ENCODE data around the gene SLC25A13.
A peak's percentile ranks its signal among the peaks of the same experiment; 100 is the strongest.
"Not testable (repeated sequence)": the region's sequence is repeated elsewhere in the genome, so short reads cannot be mapped to it uniquely, and the experiment has no call there.

SLC25A13 gene

DNA sequence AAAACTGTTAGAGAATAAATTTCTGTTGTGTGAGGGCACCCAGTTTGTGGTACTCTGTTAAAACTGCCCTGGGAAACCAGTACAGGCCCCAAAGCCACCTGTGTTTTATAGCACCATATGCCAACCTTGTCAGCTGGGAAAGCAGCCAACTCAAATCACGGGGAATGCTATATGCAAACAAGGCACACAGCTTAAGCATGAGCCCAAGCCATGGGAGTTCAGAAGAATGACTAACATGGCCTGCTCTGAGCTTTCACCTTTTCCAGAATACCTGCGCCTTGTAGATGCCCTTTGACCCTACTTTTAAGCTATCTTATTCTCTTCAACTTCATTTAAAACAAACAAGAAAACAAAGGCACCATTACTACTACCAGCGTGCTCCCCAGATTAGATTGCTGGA is 5.5 kb upstream of the SLC25A13 start:
- Histone ChIP-seq H3K36me3 (ENCODE audit: control insufficient read depth in 2 of 2, insufficient read depth in 2 of 2, low read length in 2 of 2) (no peaks in the 10 kb centered on the region), H3K4me3 (ENCODE audit: low read length in 2 of 2) (no peak overlapping the region), H3K4me1 (ENCODE audit: control insufficient read depth in 2 of 2, insufficient read depth in 2 of 2, low read length in 2 of 2) (peaks cover 16 to 18% of the 10 kb centered on the region in 2 donors), H3K9ac (ENCODE audit: low read depth in 1 of 2, low read length in 2 of 2) (no peak overlapping the region), H3K27me3 (ENCODE audit: control insufficient read depth in 2 of 2, insufficient read depth in 2 of 2, low read length in 2 of 2) (no peaks in the 10 kb centered on the region), H3K27ac (ENCODE audit: low read depth in 2 of 2, low read length in 2 of 2) (peak overlapping the region; percentile 61 to 71), H3K9me3 (ENCODE audit: control insufficient read depth in 2 of 2, low read length in 2 of 2) (peaks cover 0 to 2% of the 10 kb centered on the region in 2 donors)

DNA sequence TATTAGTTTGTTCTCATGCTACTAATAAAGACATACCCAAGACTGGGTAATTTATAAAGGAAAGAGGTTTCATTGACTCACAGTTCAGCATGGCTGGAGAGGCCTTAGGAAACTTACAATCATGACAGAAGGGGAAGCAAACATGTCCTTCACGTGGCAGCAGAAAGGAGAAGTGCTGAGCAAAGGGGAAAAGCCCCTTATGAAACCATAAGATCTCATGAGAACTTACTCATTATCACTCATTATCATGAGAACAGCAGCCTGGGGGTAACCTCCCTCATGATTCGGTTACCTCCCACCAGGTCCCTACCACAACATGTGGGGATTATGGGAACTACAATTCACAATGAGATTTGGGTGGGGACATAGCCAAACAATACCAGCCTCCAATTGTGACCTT is 4.9 kb upstream of the SLC25A13 start:
- not testable (repeated sequence) for H3K36me3 ChIP-seq (ENCODE audit: control insufficient read depth in 2 of 2, insufficient read depth in 2 of 2, low read length in 2 of 2); H3K9ac ChIP-seq (ENCODE audit: low read depth in 1 of 2, low read length in 2 of 2); H3K9me3 ChIP-seq (ENCODE audit: control insufficient read depth in 2 of 2, low read length in 2 of 2); H3K4me3 ChIP-seq (ENCODE audit: low read length in 2 of 2); H3K27me3 ChIP-seq (ENCODE audit: control insufficient read depth in 2 of 2, insufficient read depth in 2 of 2, low read length in 2 of 2)
- Histone ChIP-seq H3K4me1 (ENCODE audit: control insufficient read depth in 2 of 2, insufficient read depth in 2 of 2, low read length in 2 of 2) (peaks cover 20 to 22% of the 10 kb centered on the region in 2 donors), H3K27ac (ENCODE audit: low read depth in 2 of 2, low read length in 2 of 2) (peak overlapping the region in 1 of 2 donors; percentile 71)

GRCh38 chr7:96322847-96323461 is 1.1 kb upstream of the SLC25A13 start:
- peak overlapping the region in 1 of 2 donors; percentile 2 for H3K9ac ChIP-seq (ENCODE audit: low read depth in 1 of 2, low read length in 2 of 2)
- peaks cover 16 to 25% of the 10 kb centered on the region in 2 donors for H3K4me1 ChIP-seq (ENCODE audit: control insufficient read depth in 2 of 2, insufficient read depth in 2 of 2, low read length in 2 of 2)
- no peaks in the 10 kb centered on the region for H3K27me3 ChIP-seq (ENCODE audit: control insufficient read depth in 2 of 2, insufficient read depth in 2 of 2, low read length in 2 of 2)
- no peak overlapping the region for H3K27ac ChIP-seq (ENCODE audit: low read depth in 2 of 2, low read length in 2 of 2)
- no peaks in the 10 kb centered on the region for H3K36me3 ChIP-seq (ENCODE audit: control insufficient read depth in 2 of 2, insufficient read depth in 2 of 2, low read length in 2 of 2)
- H3K9me3 ChIP-seq (ENCODE audit: control insufficient read depth in 2 of 2, low read length in 2 of 2), result peaks cover 0 to 2% of the 10 kb centered on the region in 2 donors
- no peak overlapping the region for H3K4me3 ChIP-seq (ENCODE audit: low read length in 2 of 2)

- no peaks in the 10 kb centered on the region for H3K36me3 ChIP-seq (ENCODE audit: control insufficient read depth in 2 of 2, insufficient read depth in 2 of 2, low read length in 2 of 2)
- H3K4me1 ChIP-seq (ENCODE audit: control insufficient read depth in 2 of 2, insufficient read depth in 2 of 2, low read length in 2 of 2), result peaks cover 10 to 20% of the 10 kb centered on the region in 2 donors
- H3K27me3 ChIP-seq (ENCODE audit: control insufficient read depth in 2 of 2, insufficient read depth in 2 of 2, low read length in 2 of 2), result no peaks in the 10 kb centered on the region
- peak overlapping the region; percentile 2 to 89 for H3K9ac ChIP-seq (ENCODE audit: low read depth in 1 of 2, low read length in 2 of 2)
- peak overlapping the region; percentile 98 to 99 for H3K27ac ChIP-seq (ENCODE audit: low read depth in 2 of 2, low read length in 2 of 2)
- peaks cover 0 to 2% of the 10 kb centered on the region in 2 donors for H3K9me3 ChIP-seq (ENCODE audit: control insufficient read depth in 2 of 2, low read length in 2 of 2)
- peak overlapping the region; percentile 69 to 93 for H3K4me3 ChIP-seq (ENCODE audit: low read length in 2 of 2)
Observed at GRCh38 chr7:96322373-96322695, 436 bp upstream of the SLC25A13 start.

DNA sequence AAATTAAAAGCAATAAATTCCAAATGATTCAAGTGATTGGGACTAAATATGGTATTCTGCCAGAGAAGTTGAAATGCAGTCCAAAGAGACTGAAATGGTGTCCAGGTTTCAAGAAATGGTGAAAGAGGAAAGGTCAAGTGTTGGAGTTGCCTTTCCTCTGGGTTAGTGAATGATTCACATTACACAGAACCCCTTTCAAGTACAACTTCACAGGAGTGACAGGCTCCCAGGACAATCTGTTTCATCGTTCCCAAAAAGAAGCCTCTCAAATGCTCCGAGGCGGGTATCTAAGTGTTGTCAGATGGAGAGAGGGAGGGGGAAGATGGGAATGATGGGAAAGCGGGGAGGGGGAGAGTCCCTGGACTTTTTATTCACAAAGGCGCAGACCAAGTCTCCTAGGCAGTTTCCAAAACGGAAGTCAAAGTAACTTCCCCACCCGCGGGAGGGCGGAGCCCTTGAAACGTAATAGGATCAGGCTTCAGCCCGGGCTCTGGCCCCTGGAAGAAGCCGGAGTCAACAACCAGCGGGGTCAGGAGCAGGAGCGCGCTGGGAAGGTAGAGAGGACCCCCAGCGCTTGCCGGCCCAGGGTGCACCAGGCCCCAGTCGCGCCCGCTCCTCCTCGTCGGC is 754 bp downstream of the SLC25A13 start:
- Histone ChIP-seq H3K4me3 (ENCODE audit: low read length in 2 of 2) (peak overlapping the region; percentile 69 to 93), H3K9ac (ENCODE audit: low read depth in 1 of 2, low read length in 2 of 2) (peak overlapping the region; percentile 88 to 89), H3K9me3 (ENCODE audit: control insufficient read depth in 2 of 2, low read length in 2 of 2) (no peaks in the 10 kb centered on the region), H3K4me1 (ENCODE audit: control insufficient read depth in 2 of 2, insufficient read depth in 2 of 2, low read length in 2 of 2) (peaks cover 5 to 16% of the 10 kb centered on the region in 2 donors), H3K27ac (ENCODE audit: low read depth in 2 of 2, low read length in 2 of 2) (peak overlapping the region; percentile 98 to 99), H3K27me3 (ENCODE audit: control insufficient read depth in 2 of 2, insufficient read depth in 2 of 2, low read length in 2 of 2) (no peaks in the 10 kb centered on the region), H3K36me3 (ENCODE audit: control insufficient read depth in 2 of 2, insufficient read depth in 2 of 2, low read length in 2 of 2) (no peaks in the 10 kb centered on the region)

GRCh38 chr7:96320442-96320841 is 1.5 kb downstream of the SLC25A13 start:
- peak overlapping the region; percentile 98 to 99 for H3K27ac ChIP-seq (ENCODE audit: low read depth in 2 of 2, low read length in 2 of 2)
- H3K36me3 ChIP-seq (ENCODE audit: control insufficient read depth in 2 of 2, insufficient read depth in 2 of 2, low read length in 2 of 2), result no peaks in the 10 kb centered on the region
- H3K27me3 ChIP-seq (ENCODE audit: control insufficient read depth in 2 of 2, insufficient read depth in 2 of 2, low read length in 2 of 2), result no peaks in the 10 kb centered on the region
- peak overlapping the region; percentile 69 to 93 for H3K4me3 ChIP-seq (ENCODE audit: low read length in 2 of 2)
- no peaks in the 10 kb centered on the region for H3K9me3 ChIP-seq (ENCODE audit: control insufficient read depth in 2 of 2, low read length in 2 of 2)
- peak overlapping the region in 1 of 2 donors; percentile 89 for H3K9ac ChIP-seq (ENCODE audit: low read depth in 1 of 2, low read length in 2 of 2)
- peaks cover 5 to 16% of the 10 kb centered on the region in 2 donors for H3K4me1 ChIP-seq (ENCODE audit: control insufficient read depth in 2 of 2, insufficient read depth in 2 of 2, low read length in 2 of 2)

DNA sequence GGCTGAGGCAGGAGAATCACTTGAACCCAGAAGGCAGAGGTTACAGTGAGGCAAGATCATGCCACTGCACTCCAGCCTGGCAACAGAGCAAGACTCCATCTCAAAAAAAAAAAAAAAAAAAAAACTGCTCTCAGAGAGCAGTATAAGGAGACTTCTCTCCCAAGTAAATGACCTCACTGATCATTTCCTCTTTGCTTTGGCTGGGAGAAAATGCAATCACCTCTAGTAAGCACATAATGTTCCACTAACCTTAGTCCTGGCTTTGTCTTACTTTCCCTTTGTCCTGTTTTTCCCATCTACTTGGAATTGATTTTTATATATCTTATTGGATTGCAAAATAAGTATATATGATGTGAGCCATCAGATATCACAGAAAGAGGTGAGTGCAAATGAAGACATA is 2.5 kb downstream of the SLC25A13 start:
- H3K27ac ChIP-seq (ENCODE audit: low read depth in 2 of 2, low read length in 2 of 2), result no peak overlapping the region

DNA sequence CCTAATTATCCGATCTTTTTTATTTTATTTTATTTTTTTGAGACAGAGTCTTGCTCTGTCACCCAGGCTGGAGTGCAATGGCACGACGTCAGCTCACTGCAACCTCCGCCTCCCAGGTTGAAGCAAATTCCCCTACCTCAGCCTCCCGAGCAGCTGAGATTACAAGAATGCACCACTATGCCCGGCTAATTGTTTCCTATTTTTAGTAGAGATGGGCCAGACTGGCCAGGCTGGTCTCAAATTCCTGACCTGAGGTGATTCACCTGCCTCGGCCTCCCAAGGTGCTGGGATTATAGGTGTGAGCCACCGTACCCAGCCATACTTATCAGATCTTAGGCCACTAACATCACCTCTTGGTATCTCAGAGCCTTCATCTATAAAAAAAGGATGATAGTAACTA is 4.9 kb downstream of the SLC25A13 start:
- no peaks in the 10 kb centered on the region for H3K9me3 ChIP-seq (ENCODE audit: control insufficient read depth in 2 of 2, low read length in 2 of 2)
- no peaks in the 10 kb centered on the region for H3K27me3 ChIP-seq (ENCODE audit: control insufficient read depth in 2 of 2, insufficient read depth in 2 of 2, low read length in 2 of 2)
- H3K4me1 ChIP-seq (ENCODE audit: control insufficient read depth in 2 of 2, insufficient read depth in 2 of 2, low read length in 2 of 2), result peaks cover 0 to 13% of the 10 kb centered on the region in 2 donors
- H3K4me3 ChIP-seq (ENCODE audit: low read length in 2 of 2), result no peak overlapping the region
- no peak overlapping the region for H3K9ac ChIP-seq (ENCODE audit: low read depth in 1 of 2, low read length in 2 of 2)
- H3K36me3 ChIP-seq (ENCODE audit: control insufficient read depth in 2 of 2, insufficient read depth in 2 of 2, low read length in 2 of 2), result no peaks in the 10 kb centered on the region
- H3K27ac ChIP-seq (ENCODE audit: low read depth in 2 of 2, low read length in 2 of 2), result no peak overlapping the region

More for the DNA sequence above, 2.5 kb downstream of the SLC25A13 start:
- Histone ChIP-seq H3K36me3 (ENCODE audit: control insufficient read depth in 2 of 2, insufficient read depth in 2 of 2, low read length in 2 of 2) (no peaks in the 10 kb centered on the region), H3K27me3 (ENCODE audit: control insufficient read depth in 2 of 2, insufficient read depth in 2 of 2, low read length in 2 of 2) (no peaks in the 10 kb centered on the region), H3K9me3 (ENCODE audit: control insufficient read depth in 2 of 2, low read length in 2 of 2) (no peaks in the 10 kb centered on the region), H3K4me1 (ENCODE audit: control insufficient read depth in 2 of 2, insufficient read depth in 2 of 2, low read length in 2 of 2) (peaks cover 5 to 16% of the 10 kb centered on the region in 2 donors), H3K9ac (ENCODE audit: low read depth in 1 of 2, low read length in 2 of 2) (no peak overlapping the region), H3K4me3 (ENCODE audit: low read length in 2 of 2) (no peak overlapping the region)

DNA sequence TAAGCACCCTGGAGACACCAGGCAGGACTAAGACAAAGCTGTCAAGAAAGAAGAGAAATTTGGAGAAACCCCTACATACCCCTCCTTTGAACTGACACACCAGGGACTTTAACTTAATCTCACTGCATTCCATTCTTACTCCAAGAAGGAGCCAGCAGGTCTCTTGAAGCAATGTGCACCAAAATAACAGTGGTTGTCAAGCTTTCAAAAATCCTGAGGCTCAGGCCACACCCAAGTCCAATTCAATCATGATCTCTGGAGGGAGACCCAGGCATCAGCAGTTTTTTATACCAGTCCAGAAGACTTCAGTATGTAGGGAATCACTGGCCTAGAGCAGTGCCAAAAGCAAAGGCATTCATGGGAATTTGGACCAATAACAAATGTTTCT is 6.8 kb downstream of the SLC25A13 start:
- Histone ChIP-seq H3K27ac (ENCODE audit: low read depth in 2 of 2, low read length in 2 of 2) (no peak overlapping the region), H3K4me1 (ENCODE audit: control insufficient read depth in 2 of 2, insufficient read depth in 2 of 2, low read length in 2 of 2) (peaks cover 0 to 7% of the 10 kb centered on the region in 2 donors), H3K9me3 (ENCODE audit: control insufficient read depth in 2 of 2, low read length in 2 of 2) (no peaks in the 10 kb centered on the region), H3K36me3 (ENCODE audit: control insufficient read depth in 2 of 2, insufficient read depth in 2 of 2, low read length in 2 of 2) (no peaks in the 10 kb centered on the region), H3K27me3 (ENCODE audit: control insufficient read depth in 2 of 2, insufficient read depth in 2 of 2, low read length in 2 of 2) (no peaks in the 10 kb centered on the region), H3K9ac (ENCODE audit: low read depth in 1 of 2, low read length in 2 of 2) (no peak overlapping the region), H3K4me3 (ENCODE audit: low read length in 2 of 2) (no peak overlapping the region)

- no peaks in the 10 kb centered on the region for H3K9me3 ChIP-seq (ENCODE audit: control insufficient read depth in 2 of 2, low read length in 2 of 2)
- peaks cover 0 to 3% of the 10 kb centered on the region in 2 donors for H3K4me1 ChIP-seq (ENCODE audit: control insufficient read depth in 2 of 2, insufficient read depth in 2 of 2, low read length in 2 of 2)
- no peak overlapping the region for H3K27ac ChIP-seq (ENCODE audit: low read depth in 2 of 2, low read length in 2 of 2)
- H3K9ac ChIP-seq (ENCODE audit: low read depth in 1 of 2, low read length in 2 of 2), result no peak overlapping the region
- H3K4me3 ChIP-seq (ENCODE audit: low read length in 2 of 2), result no peak overlapping the region
- no peaks in the 10 kb centered on the region for H3K27me3 ChIP-seq (ENCODE audit: control insufficient read depth in 2 of 2, insufficient read depth in 2 of 2, low read length in 2 of 2)
- no peaks in the 10 kb centered on the region for H3K36me3 ChIP-seq (ENCODE audit: control insufficient read depth in 2 of 2, insufficient read depth in 2 of 2, low read length in 2 of 2)
Observed at GRCh38 chr7:96314402-96315124, 7.3 kb downstream of the SLC25A13 start.
